Measurements from ENCODE around the gene CNR2. TPM values are rescaled to one million over a fixed set of nuclear protein-coding genes. Genes with fewer than 3 reads are reported as not detected.

Gene CNR2
- total RNA-seq, 1 donor from 2014 or later = not detected

GRCh38 chr1:23908453-23909341, 4.5 kb downstream of the CNR2 start:
- H3K4me3 Mint-ChIP-seq (ENCODE audit: low read depth) = no peak overlapping the region
- H3K4me1 Mint-ChIP-seq (ENCODE audit: low read depth) = no peaks in the 10 kb centered on the region
- no peaks in the 10 kb centered on the region for H3K36me3 Mint-ChIP-seq (ENCODE audit: insufficient read depth)
- peaks cover 29% of the 10 kb centered on the region for H3K27me3 Mint-ChIP-seq
- no peak overlapping the region for H3K27ac Mint-ChIP-seq
- no peaks in the 10 kb centered on the region for H3K9me3 Mint-ChIP-seq (ENCODE audit: low read depth)
- no peak for DNase-seq (ENCODE audit: low spot score, unreplicated experiment)
- no peak for TF ChIP-seq CTCF (IDR thresholded peaks at IDR 0.05; ENCODE audit: unreplicated experiment)

GRCh38 chr1:23906731-23907130, 6.4 kb downstream of the CNR2 start:
- peaks cover 44% of the 10 kb centered on the region for H3K27me3 Mint-ChIP-seq
- no peak for DNase-seq (ENCODE audit: low spot score, unreplicated experiment)
- no peaks in the 10 kb centered on the region for H3K9me3 Mint-ChIP-seq (ENCODE audit: low read depth)
- no peak overlapping the region for H3K27ac Mint-ChIP-seq
- H3K4me3 Mint-ChIP-seq (ENCODE audit: low read depth) = no peak overlapping the region
- no peak for TF ChIP-seq CTCF (IDR thresholded peaks at IDR 0.05; ENCODE audit: unreplicated experiment)
- H3K4me1 Mint-ChIP-seq (ENCODE audit: low read depth) = no peaks in the 10 kb centered on the region
- H3K36me3 Mint-ChIP-seq (ENCODE audit: insufficient read depth) = no peaks in the 10 kb centered on the region

GRCh38 chr1:23905461-23906025, 7.6 kb downstream of the CNR2 start:
- Mint-ChIP-seq H3K4me1 (ENCODE audit: low read depth) (no peaks in the 10 kb centered on the region), H3K4me3 (ENCODE audit: low read depth) (no peak overlapping the region), H3K27ac (peak overlapping the region; percentile 41), H3K27me3 (peaks cover 56% of the 10 kb centered on the region), H3K36me3 (ENCODE audit: insufficient read depth) (no peaks in the 10 kb centered on the region), H3K9me3 (ENCODE audit: low read depth) (no peaks in the 10 kb centered on the region)
- DNase-seq (ENCODE audit: low spot score, unreplicated experiment) = no peak
- TF ChIP-seq CTCF (IDR thresholded peaks at IDR 0.05; ENCODE audit: unreplicated experiment) = no peak

GRCh38 chr1:23904748-23905357, 8.3 kb downstream of the CNR2 start:
- no peak overlapping the region for H3K4me3 Mint-ChIP-seq (ENCODE audit: low read depth)
- H3K27ac Mint-ChIP-seq = no peak overlapping the region
- no peak for DNase-seq (ENCODE audit: low spot score, unreplicated experiment)
- no peaks in the 10 kb centered on the region for H3K36me3 Mint-ChIP-seq (ENCODE audit: insufficient read depth)
- peaks cover 63% of the 10 kb centered on the region for H3K27me3 Mint-ChIP-seq
- H3K4me1 Mint-ChIP-seq (ENCODE audit: low read depth) = no peaks in the 10 kb centered on the region
- H3K9me3 Mint-ChIP-seq (ENCODE audit: low read depth) = no peaks in the 10 kb centered on the region
- TF ChIP-seq CTCF (IDR thresholded peaks at IDR 0.05; ENCODE audit: unreplicated experiment) = no peak

GRCh38 chr1:23903754-23904153, 9.4 kb downstream of the CNR2 start:
- H3K27ac Mint-ChIP-seq = no peak overlapping the region
- no peaks in the 10 kb centered on the region for H3K4me1 Mint-ChIP-seq (ENCODE audit: low read depth)
- H3K4me3 Mint-ChIP-seq (ENCODE audit: low read depth) = no peak overlapping the region
- no peaks in the 10 kb centered on the region for H3K9me3 Mint-ChIP-seq (ENCODE audit: low read depth)
- DNase-seq (ENCODE audit: low spot score, unreplicated experiment) = no peak
- H3K27me3 Mint-ChIP-seq = peaks cover 68% of the 10 kb centered on the region
- TF ChIP-seq CTCF (IDR thresholded peaks at IDR 0.05; ENCODE audit: unreplicated experiment) = no peak
- H3K36me3 Mint-ChIP-seq (ENCODE audit: insufficient read depth) = no peaks in the 10 kb centered on the region

Data from progenitor cell of endocrine pancreas (in vitro differentiated cells).